ENCODE results near the gene SNX22.

DNA sequence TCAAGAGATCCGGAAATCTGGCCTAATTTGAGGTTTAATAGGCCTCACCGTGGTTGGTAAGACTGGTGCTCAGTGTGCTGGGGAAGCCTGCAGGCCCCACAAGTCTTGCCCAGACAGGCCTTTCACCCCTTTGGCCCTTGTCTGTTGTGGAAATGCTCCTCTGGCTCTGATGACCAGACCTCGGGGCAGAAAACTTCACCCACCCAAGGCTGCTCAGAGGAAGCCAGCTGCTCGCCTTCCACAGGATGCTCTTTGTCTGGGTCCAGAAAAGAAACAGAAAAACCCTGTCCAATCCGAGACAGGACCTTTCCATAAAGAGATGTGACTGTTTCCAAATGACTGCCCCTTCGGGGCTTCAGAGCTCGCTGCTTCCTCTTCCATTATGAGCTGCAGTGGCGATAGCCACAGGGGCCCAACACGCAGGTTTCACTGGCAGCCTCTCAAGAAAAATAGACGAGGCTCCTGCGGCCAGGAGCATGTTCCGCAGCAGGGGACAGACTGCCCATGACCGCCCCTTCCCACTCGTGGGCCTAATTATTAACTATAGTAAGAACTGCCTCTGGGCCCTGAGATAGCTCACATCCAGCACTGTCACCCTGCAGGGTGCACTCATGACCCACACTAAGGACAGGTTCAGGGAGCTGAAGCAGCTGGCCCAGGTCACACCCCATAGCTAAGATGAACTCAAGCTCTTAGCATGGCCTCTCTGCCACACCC is 6.8 kb upstream of the SNX22 start:
- TF ChIP-seq POLR2AphosphoS5 (IDR thresholded peaks at IDR 0.05) (peak in 1 of 2 donors; percentile 6), EP300 (IDR thresholded peaks at IDR 0.05) (no peak), POLR2A (IDR thresholded peaks at IDR 0.05) (no peak)
- TF ChIP-seq, protein P1, sequence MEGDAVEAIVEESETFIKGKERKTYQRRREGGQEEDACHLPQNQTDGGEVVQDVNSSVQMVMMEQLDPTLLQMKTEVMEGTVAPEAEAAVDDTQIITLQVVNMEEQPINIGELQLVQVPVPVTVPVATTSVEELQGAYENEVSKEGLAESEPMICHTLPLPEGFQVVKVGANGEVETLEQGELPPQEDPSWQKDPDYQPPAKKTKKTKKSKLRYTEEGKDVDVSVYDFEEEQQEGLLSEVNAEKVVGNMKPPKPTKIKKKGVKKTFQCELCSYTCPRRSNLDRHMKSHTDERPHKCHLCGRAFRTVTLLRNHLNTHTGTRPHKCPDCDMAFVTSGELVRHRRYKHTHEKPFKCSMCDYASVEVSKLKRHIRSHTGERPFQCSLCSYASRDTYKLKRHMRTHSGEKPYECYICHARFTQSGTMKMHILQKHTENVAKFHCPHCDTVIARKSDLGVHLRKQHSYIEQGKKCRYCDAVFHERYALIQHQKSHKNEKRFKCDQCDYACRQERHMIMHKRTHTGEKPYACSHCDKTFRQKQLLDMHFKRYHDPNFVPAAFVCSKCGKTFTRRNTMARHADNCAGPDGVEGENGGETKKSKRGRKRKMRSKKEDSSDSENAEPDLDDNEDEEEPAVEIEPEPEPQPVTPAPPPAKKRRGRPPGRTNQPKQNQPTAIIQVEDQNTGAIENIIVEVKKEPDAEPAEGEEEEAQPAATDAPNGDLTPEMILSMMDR (IDR thresholded peaks at IDR 0.05), result no peak

All from upper lobe of left lung (tissue), 4 donors.